Smooth muscle cell of the brain vasculature (primary cell): Measurements from ENCODE around the gene SLC6A9.
A peak's percentile ranks its signal among the peaks of the same experiment; 100 is the strongest.

Source experiments
- DNase-seq: peaks from one replicate; pipeline ENCODE4 v3.0.0-alpha.2; 2012; ENCODE audit warnings: low read depth, low spot score

Gene SLC6A9

DNA sequence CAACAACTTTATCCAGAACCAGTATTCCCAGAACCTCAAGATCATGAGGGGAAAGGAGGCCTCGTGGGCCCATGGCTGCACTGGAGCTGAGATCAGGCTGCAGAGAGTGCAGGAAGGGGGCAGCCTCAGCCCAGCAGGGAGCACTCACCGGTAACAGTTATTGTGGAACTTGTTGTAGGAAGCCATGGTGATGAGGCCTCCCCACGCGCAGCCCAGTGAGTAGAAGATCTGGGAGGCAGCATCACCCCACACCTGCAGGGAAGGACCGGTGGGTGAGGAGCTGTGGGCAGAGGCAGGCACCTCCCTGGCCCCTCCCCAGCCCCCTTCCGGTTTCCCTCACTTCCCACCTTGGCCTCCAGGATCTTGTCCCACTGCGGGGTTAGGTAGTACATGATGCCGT is 29.1 kb downstream of the SLC6A9 start:
- DNase-seq, result no peak

DNA sequence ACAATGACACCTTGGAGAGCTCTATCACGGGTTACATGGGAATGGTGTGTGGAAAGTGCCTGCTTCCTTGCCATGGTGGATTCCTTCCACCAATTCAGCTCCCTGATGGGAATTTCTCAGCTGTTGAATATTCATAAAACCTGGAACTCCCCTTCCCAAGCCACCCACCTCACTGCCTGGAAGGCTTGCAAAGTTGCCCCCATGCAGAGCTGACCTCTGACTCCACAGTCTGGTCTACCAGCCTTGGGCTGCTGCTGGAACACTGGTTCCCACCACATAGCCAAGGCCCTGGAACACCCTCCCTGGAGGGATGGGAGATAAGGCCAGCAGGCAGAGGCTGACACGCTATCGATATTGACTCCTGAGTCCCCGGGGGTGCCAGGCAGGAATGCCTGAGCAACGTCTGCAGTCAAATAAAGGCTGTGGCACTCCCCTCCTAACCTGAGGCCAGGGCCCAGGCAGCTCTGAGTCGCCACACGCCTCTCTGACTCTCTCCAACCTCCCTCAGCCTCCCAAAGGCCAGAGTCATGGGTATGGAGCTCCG is 31.1 kb downstream of the SLC6A9 start:
- no peak for DNase-seq

DNA sequence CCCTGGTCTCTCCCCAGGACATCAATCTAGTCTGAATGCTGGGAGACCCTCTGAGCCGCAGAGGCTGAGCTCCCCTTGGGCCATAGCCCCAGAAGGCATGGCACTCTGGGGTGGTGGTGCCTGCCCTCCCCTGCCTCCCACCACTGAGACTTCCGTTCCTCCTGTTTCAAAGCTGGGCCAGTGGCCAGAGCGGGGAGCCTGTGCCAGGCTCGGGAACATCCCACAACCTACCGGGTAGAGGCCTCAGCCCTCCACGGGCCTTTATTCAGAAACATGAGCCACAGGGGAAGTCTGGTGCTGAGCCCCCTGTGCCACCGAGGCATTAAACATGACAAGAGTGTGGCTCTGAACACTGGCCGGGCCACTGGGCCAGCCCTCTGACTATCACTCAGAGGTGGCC is 31.8 kb downstream of the SLC6A9 start:
- no peak for DNase-seq

DNA sequence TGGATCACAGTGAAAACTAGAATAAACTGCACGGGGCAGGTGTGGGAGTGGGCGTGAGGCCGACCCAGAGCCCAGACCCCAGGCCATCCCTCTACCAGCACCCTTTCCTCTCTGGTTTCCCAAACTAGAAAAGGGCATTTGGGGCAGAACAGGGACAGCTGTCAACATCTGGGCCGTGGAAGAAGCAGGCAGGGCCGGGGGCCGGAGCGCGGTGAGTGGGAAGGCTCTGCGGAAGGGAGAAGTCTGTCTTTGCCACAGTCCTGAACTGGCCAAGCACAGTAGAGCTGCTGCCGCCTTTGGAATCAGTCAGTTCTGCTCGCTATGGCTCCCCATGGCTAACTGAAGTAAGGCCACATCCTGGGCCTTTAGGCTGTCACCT is 33.3 kb downstream of the SLC6A9 start:
- no peak for DNase-seq

DNA sequence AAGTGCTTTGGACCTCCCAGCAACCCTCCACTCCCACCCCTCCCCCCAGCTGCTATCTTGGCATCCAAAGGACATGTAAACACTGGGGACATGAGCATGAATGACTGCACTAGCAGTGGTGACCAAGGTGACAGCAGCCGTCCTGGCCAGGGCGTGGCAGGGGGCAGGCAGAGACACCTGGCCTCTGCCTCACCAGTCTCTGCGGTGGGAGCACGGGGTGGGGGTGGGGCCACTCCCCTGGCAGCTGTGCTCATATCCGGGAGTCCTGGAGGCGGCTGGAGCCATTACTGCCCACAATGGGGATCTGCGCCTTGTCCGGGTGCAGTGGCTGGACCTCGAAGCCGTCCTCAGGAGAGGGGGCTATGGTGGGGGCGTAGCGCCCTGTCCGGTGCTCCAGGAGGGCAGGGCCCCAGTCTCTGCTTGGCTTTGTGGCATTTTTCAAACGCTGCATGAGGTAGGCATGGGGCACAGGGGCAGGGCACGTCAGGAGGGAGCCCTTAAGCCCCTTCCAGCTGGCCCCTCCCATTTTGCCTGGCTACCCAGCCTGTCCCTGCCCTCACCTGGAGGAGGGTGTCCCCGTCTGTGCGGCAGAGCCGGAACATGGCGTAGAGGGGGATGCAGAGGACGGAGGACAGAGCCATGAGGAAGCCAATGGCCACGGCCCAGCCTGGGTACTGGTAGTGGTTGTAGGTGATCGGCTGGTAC is 33.8 kb downstream of the SLC6A9 start:
- no peak for DNase-seq

DNA sequence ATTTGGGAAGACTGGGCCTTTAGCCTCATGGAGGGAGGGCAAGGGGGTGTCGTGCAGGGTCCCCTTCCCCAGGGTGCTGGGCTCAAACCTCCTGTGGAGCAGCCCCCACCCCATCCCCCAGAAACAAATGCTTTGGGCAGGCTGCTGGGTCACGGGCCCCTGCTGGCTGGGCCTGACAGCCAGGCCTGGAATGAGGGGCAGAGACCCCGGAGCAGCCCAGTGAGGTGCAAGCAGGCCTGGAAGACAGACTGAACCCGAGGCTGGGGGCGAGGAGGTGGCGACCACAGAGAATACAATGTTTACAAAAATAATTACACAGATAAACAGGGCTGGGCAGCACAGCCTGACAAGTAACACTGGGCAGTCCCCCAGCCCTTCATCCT is 34.5 kb downstream of the SLC6A9 start:
- DNase-seq, result no peak

DNA sequence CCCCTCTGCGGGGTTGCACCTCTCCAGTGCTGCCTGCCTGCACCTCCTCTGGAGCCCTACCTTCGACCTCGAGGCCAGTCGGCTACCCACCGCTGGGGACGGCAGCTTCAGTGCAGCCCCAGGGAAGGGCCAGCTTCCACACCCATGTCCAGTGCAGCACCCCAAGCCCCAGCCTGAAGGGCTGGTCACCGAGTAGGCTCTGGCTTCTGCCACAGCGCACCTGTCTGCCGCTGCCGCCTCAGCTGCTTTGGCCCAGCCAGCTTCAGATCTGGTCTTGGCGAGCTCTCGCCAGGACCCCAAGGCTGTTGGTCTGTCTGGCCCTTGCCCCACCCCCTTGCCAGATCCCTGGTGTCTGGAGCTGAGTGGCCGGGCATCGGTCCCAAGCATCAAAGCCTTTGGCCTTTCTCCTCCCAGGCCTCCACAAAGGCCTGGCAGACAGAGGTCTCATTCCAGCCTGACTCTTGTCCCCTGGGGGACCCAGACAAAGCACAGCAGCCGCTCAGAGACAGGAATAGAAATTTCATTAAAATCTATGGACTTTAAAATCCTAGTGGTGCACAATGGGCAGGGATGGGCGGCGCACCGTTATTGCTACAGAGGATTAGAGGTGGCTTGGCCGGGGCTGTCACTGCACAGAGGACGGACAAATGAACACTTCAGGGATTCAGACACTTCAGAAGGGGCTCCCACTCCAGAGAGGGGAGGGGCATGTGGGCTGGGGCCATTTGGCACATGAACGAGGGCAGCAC is 35.1 kb downstream of the SLC6A9 start:
- DNase-seq, result no peak

DNA sequence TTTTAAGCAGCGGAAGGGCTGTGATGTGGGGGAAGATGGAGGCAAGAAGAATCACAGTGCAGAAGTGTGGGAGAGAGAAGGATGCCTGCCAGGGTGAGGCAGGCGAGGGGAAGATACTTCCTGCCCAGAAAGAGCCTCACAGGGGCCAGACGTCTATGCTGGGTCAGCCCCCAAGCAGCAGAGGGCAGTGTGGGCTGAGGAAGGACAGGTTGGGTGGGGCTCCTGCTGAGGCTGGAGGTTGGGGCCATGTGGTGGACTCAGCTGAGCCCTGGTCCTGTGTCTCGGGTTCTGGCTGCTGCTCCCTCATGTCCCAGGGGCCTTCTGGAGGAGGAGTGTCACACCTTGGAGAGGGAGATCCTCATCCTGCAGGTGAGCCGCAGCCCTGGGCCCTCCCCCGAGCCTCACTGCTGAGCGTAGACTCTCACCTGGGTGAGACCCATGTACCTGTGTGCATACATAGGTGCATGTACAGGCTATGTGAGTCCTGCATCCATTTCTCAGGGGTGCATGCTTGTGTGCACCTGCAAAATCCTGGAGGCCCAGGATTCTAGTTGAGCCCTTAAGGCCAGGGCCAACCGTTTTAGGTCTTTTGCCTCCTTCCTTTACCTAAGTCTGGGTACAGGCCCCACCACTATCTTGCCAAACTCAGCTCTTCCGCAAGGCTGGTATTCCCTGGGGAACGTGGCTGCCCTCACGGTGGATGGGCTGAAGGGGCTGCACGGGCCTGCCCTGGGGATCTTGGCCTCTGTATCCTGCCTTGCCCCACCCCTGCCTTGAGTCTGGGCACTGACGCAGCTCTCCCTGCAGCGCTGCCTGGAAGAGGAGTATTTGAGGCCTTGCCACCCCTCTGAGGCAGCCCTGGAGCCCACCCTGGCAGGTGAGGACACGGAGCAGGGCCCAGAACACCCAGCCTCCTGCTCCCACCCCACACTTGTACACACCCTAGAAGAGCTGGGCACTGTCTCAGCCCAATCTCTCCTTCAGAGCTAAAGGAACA is 36.2 kb downstream of the SLC6A9 start:
- DNase-seq, result no peak

DNA sequence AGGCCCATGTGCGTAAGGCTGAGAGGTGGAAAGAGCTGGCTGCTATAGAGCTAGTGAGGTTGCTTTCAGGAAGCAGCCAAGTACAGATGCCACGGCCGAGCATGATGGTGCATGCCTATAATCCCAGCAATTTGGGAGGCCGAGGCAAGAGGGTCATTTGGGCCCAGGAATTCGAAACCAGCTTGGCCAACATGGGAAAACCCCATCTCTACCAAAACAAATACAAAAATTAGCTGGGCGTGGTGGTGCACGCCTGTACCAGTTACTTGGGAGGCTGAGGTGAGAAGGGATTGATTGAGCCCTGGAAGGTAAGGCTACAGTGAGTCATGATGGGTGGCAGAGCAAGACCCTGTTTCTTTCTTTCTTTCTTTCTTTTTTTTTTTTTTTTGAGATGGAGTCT is 37.2 kb downstream of the SLC6A9 start:
- DNase-seq, result no peak

DNA sequence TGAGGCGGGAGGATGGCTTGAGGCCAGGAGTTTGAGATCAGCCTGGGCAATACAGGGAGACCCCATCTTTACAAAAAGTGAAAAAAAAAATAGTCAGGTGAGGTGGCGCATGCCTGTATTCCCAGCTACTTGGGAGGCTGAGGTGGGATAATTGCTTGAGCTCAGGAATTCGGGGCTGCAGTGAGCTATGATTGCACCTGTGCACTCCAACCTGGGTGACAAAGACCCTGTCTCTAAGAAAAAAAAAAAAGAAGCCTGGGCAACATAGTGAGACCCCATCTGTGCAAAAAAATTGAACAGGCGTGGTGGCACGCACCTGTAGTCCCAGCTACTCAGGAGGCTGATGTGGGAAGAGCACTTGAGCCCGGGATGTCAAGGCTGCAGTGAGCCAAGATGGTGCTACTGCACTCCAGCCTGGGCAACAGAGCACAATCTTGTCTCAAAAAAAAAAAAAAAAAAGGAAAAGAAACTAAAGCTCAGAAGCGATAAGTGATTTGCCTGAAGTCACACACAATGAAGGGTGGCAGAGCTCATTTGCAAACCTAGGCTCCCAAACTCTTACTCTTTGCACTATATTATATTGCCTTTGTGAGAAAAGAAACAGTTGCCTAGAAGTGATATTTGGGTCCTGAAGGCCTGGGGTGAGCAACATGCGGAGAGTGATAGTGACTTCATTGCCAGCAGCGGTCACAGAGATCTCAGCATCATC is 37.9 kb downstream of the SLC6A9 start:
- DNase-seq, result no peak

DNA sequence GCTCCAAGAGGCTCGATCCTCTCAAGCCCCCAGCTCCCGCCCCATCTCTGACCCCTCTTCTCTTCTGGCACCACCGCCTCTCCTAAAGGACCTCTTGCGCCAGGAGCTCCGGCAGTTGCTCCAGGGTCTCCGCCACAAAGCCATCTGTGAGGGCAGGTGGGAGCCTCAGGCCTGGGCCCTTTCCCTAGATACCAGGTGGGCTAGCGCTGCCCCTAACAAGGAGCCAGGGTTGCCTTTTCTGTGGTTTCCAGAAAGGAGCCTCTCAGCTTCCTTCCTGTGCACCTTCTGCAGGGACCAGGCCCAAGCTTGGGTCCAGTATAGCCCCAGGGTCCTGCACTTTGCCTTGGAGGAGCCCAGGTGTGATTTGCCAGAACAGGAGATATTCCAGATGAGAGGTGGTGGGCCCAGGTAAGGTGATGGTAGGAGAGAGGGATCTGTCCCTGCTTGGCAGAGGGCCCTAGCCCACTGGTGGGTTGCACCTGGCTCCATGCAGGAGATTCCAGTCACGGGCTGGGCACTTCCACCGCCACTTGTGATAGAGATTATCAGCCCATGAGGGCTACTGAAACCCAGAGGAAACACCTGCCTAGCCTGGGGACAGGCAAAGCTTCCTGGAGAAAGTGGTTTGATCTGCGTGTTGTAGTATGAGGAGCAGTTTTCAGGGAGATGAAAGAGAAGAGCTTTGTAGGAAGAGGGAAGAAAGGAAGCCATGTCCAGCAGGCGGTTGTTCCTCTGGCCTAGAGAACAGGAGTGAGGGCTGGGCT is 38.8 kb downstream of the SLC6A9 start:
- no peak for DNase-seq

DNA sequence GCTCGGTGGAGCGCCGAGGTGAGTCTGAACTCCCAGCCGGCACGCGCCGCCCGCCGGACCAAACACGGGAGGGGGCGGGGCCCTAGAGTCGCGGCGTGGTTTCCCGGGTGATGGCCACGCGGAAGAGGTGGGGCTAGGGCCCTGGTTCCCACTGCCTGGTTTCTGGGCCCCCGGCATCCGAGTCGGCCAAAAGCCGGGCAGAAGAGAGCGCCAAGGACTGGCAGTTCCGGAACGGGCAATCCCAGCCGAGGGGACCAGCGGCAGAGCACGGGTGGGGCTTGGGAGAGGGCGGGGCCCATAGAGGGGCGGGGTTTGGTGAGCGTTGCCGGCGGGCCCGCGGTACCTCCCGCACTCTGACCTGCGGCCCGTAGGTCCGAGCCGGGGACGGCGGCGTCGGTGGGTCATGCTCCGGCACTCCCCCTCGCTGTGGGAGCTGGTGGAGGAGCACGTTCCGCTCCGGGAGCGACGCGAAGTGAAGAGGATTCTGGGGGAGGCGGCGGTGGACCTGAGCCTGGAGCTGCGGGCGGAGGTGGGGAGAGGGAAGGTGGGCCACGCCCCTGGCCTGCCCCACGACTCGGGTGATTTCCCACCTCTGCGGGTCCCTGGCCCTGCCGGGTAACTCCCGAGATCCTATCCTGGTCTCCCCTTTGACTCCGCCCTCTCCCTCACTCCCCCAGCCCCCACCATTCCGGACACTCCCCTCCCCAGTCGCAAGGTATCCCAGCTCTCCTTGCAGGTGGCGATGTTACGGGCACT is 39.6 kb downstream of the SLC6A9 start, which contains the start of gene CCDC24:
Gene CCDC24 (plus strand): TSS at position 124 of the 756 bp plus-strand sequence. CDS start 280 bp downstream, at position 404.
- DNase-seq, result peak; percentile 32

DNA sequence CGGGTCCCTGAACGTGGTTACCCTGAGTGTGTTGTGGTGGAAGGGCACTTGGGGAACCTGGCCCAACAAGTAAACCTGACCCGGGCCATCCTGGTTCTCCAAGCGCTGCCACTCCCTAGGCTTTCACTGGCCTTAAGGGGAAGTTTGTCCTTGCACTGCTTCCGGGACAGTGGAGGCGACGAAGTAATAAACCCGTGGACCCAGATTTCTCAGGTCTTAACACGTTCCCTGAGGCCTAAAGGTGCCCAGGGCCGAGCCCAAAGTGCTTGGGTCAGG is 40.1 kb downstream of the SLC6A9 start:
- no peak for DNase-seq

DNA sequence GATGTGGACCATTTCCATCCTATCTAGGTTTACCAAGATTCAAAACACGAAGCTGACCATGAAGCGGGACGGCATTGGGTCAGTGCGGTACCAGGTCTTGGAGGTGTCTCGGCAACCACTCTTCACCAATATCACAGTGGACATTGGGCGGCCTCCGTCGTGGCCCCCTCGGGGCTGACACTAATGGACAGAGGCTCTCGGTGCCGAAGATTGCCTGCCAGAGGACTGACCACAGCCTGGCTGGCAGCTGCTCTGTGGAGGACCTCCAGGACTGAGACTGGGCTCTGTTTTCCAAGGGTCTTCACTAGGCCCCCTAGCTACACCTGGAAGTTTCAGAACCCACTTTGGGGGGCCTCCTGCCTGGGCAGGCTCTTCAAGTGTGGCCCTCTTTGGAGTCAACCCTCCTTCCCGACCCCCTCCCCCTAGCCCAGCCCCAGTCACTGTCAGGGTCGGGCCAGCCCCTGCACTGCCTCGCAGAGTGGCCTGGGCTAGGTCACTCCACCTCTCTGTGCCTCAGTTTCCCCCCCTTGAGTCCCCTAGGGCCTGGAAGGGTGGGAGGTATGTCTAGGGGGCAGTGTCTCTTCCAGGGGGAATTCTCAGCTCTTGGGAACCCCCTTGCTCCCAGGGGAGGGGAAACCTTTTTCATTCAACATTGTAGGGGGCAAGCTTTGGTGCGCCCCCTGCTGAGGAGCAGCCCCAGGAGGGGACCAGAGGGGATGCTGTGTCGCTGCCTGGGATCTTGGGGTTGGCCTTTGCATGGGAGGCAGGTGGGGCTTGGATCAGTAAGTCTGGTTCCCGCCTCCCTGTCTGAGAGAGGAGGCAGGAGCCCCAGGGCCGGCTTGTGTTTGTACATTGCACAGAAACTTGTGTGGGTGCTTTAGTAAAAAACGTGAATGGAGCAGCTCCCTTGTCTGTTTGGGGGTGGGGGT is 40.7 kb downstream of the SLC6A9 start:
- DNase-seq, result no peak

DNA sequence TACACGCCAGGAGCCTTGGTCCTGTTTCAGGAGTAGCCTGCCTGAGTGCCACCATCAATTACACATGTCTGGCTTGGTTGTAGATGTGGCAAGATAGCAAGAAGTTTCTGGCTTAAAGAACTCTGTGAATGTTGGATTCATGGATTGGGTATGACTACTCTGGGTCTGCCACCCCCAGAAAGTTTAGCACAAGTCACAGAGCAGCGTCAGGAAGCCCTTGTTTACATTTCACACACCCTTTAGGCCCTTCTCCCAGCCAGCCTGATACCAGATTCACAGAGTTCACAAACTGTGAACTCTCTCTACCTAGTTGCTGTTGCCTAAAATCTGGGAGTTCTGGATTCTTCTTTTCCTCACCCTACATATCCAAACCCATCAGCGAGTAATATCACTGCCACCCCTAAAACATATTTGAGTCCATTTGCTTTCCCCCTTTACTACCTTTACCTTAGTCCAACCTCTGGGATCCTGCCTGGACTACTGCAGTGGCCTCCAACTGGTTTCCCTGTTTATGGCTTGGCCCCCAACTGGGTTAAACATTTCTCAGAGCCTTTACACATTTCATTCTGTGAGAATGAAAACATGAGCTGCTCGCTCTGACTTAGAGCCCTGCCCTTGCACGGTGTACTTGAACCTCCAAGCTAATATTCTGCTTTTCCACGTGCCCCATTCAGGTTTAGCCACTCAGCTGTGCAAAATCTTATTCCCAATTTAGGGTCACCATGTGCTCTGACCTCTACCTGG is 43.9 kb downstream of the SLC6A9 start:
- no peak for DNase-seq

DNA sequence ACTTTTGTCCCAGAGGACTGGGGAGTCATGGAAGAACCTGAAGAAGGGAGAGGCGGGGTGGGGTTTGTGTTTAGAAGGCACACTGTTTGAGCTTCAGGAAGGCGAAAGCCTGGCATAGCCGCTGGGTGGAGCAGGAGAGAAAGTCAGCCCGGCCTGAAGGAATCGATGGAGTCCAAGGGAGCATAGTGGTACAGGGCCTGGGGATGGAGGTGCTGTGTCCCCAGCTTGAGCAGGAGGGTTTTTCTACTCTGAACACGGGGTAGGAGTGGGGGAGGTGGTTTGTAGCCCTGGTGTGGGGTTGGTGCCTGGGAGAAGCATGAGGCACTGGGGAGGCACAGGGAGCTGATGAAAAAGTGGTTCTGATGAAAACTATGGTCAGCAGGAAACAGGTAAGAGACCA is 44.5 kb downstream of the SLC6A9 start:
- DNase-seq, result no peak

DNA sequence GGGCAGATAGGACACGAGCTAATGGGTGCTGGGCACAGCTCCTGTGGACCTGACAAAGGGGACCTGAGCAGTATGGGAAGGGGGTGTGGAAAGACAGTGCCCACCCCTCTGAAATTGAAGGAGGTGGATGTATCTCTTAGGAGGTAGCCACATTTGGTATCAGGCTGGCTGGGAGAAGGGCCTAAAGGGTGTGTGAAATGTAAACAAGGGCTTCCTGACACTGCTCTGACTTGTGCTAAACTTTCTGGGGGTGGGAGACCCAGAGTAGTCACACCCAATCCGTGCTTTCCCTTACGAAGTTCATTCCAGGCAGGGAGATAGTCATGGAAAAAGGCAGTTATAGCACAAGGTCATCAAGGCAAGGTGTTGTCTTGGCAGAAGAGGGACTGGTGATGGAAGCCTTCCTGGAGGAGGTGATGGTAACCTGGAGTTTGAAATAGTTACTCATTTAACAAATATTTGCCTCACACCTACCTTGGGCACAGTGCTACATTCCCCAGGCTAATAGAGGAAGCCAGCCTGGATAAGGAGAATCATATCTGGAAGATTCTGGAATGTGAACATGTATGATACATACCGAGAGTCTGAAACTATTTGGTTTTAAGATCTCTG is 45.2 kb downstream of the SLC6A9 start:
- no peak for DNase-seq

DNA sequence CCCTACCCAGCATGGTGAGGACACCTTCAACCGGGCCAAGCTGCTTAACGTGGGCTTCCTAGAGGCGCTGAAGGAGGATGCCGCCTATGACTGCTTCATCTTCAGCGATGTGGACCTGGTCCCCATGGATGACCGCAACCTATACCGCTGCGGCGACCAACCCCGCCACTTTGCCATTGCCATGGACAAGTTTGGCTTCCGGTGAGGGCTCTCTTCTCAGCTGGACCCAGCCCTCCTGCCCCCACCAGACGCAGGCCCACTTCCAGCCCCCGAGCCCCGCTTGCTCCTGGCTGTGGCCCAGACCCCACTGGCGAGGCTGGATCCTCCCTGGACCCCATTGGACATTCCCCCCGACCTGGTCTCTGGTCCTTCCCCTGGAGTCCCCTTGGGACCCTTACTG is 46.4 kb downstream of the SLC6A9 start:
- no peak for DNase-seq
